ELF-1 (cell line): ENCODE results near the gene PARVG.

Source experiments
- DNase-seq: peaks from one replicate; pipeline ENCODE4 v3.0.0-alpha.2; 2016; ENCODE audit warnings: low read depth, low spot score

The PARVG gene

GRCh38 chr22:44180706-44181032, at the start of gene PARVG:
Gene PARVG (plus strand): TSS chr22:44180925. CDS start chr22:44183330, 2,405 bp downstream.
- no peak for DNase-seq

GRCh38 chr22:44131412-44131811, 49.3 kb upstream of the PARVG start:
- no peak for DNase-seq

GRCh38 chr22:44131989-44132685, 48.6 kb upstream of the PARVG start:
- DNase-seq = no peak

GRCh38 chr22:44132724-44133123, 48.0 kb upstream of the PARVG start:
- DNase-seq = peak; percentile 40

GRCh38 chr22:44133161-44133560, 47.6 kb upstream of the PARVG start:
- no peak for DNase-seq

- DNase-seq = no peak
Measured at GRCh38 chr22:44133901-44134571, 46.7 kb upstream of the PARVG start.

GRCh38 chr22:44136112-44136511, 44.6 kb upstream of the PARVG start:
- DNase-seq = no peak

- DNase-seq = no peak
Measured at GRCh38 chr22:44136786-44137185, 43.9 kb upstream of the PARVG start.

- no peak for DNase-seq
Measured at GRCh38 chr22:44137415-44137814, 43.3 kb upstream of the PARVG start.

- no peak for DNase-seq
Measured at GRCh38 chr22:44139773-44140172, 41.0 kb upstream of the PARVG start.

- DNase-seq = no peak
Measured at GRCh38 chr22:44142421-44143104, 38.2 kb upstream of the PARVG start.

- DNase-seq = no peak
Measured at GRCh38 chr22:44143105-44143474, 37.6 kb upstream of the PARVG start.

GRCh38 chr22:44143579-44143978, 37.1 kb upstream of the PARVG start:
- peak; percentile 22 for DNase-seq

GRCh38 chr22:44144046-44144569, 36.6 kb upstream of the PARVG start:
- no peak for DNase-seq

- no peak for DNase-seq
Measured at GRCh38 chr22:44145544-44145943, 35.2 kb upstream of the PARVG start.

- peak; percentile 16 for DNase-seq
Measured at GRCh38 chr22:44146088-44146861, 34.5 kb upstream of the PARVG start.

GRCh38 chr22:44147008-44147645, 33.6 kb upstream of the PARVG start:
- DNase-seq = peak; percentile 15

GRCh38 chr22:44147821-44148574, 32.7 kb upstream of the PARVG start:
- DNase-seq = peak; percentile 91

- no peak for DNase-seq
Measured at GRCh38 chr22:44151676-44152075, 29.0 kb upstream of the PARVG start.

- DNase-seq = no peak
Measured at GRCh38 chr22:44153710-44154109, 27.0 kb upstream of the PARVG start.
